Activated T-helper 1 cell treated with anti-CD3 and anti-CD28 coated beads, Interleukin-12 subunit alpha, Interleukin-12 subunit beta, Interleukin-2, Interleukin-4 antibody, amounts not matched to agents 30 ng/mL and 10 ng/mL and 1 ng/mL, durations not matched to agents 14 hours and 24 hours and 36 hours (primary cell): ENCODE data around the gene CYP17A1. TPM values are rescaled to one million over a fixed set of nuclear protein-coding genes. Genes with fewer than 3 reads are reported as not detected.
A peak's percentile ranks its signal among the peaks of the same experiment; 100 is the strongest.
"Not testable (repeated sequence)": the region's sequence is repeated elsewhere in the genome, so short reads cannot be mapped to it uniquely, and the experiment has no call there.

ENCODE experiments used
- DNase-seq: peaks from one replicate; pipeline ENCODE4 v3.0.0; 2021; ENCODE audit warnings: low spot score
- H3K27ac Mint-ChIP-seq: one replicate; pipeline ENCODE4 v1.8.0; 2021; ENCODE audit warnings: mild to moderate bottlenecking, mixed read lengths
- H3K27me3 Mint-ChIP-seq: one replicate; pipeline ENCODE4 v1.8.0; 2022; ENCODE audit warnings: mild to moderate bottlenecking, moderate library complexity, mixed read lengths; ENCODE audit not compliant: insufficient read depth
- H3K36me3 Mint-ChIP-seq: one replicate; pipeline ENCODE4 v1.8.0; 2021; ENCODE audit warnings: low read depth, mixed read lengths
- H3K4me1 Mint-ChIP-seq: one replicate; pipeline ENCODE4 v1.8.0; 2021; ENCODE audit warnings: low read depth, mixed read lengths
- H3K4me3 Mint-ChIP-seq: one replicate; pipeline ENCODE4 v1.8.0; 2021; ENCODE audit warnings: mild to moderate bottlenecking, moderate library complexity, mixed read lengths
- H3K9me3 Mint-ChIP-seq: one replicate; pipeline ENCODE4 v1.8.0; 2021; ENCODE audit warnings: mixed read lengths
- intact Hi-C: fragments of 100-400 bp; cut with micrococcal nuclease; formaldehyde crosslinking; loops from one replicate; pipeline ENCODE4 v1.15.1; 2024
- total RNA-seq: library from RNA; stranded (reverse); gene quantifications from 2 replicates; pipeline ENCODE4 v1.2.3, GENCODE V29; 2022

The CYP17A1 gene
- total RNA-seq, 1 donor from 2014 or later = not detected

GRCh38 chr10:102855731-102856436 is 18.7 kb upstream of the CYP17A1 start:
- H3K36me3 Mint-ChIP-seq, H3K27ac Mint-ChIP-seq, DNase-seq, H3K9me3 Mint-ChIP-seq, H3K27me3 Mint-ChIP-seq: not testable (repeated sequence)
- Mint-ChIP-seq H3K4me1 (peaks cover 19% of the 10 kb centered on the region), H3K4me3 (peak overlapping the region; percentile 26)
- intact Hi-C loops = loop anchor here (2.0 to 10.0 kb wide), 3 partner anchors 337 to 791 kb away; partner anchors contain the start of genes ACTR1A, HPS6, NT5C2 and SUFU

GRCh38 chr10:102853237-102853636 is 16.0 kb upstream of the CYP17A1 start:
- not testable (repeated sequence) for H3K27ac Mint-ChIP-seq, DNase-seq, H3K4me3 Mint-ChIP-seq, H3K9me3 Mint-ChIP-seq, H3K27me3 Mint-ChIP-seq, H3K36me3 Mint-ChIP-seq
- peaks cover 19% of the 10 kb centered on the region for H3K4me1 Mint-ChIP-seq
- intact Hi-C loops = loop anchor here (10.0 kb wide), 1 partner anchor 788 kb away; the partner anchor contains the start of gene HPS6

- H3K4me3 Mint-ChIP-seq = no peak overlapping the region
- DNase-seq = no peak
- H3K27ac Mint-ChIP-seq = no peak overlapping the region
- no peaks in the 10 kb centered on the region for H3K9me3 Mint-ChIP-seq
- H3K4me1 Mint-ChIP-seq = no peaks in the 10 kb centered on the region
- no peaks in the 10 kb centered on the region for H3K36me3 Mint-ChIP-seq
- intact Hi-C loops = loop anchor here (10.0 kb wide), 1 partner anchor 785 kb away; the partner anchor contains the start of gene HPS6
- no peaks in the 10 kb centered on the region for H3K27me3 Mint-ChIP-seq
Observed at GRCh38 chr10:102850025-102850518, 12.9 kb upstream of the CYP17A1 start.

GRCh38 chr10:102845352-102845902 is 8.2 kb upstream of the CYP17A1 start:
- H3K36me3 Mint-ChIP-seq = no peaks in the 10 kb centered on the region
- no peak overlapping the region for H3K27ac Mint-ChIP-seq

GRCh38 chr10:102844190-102844776 is 7.1 kb upstream of the CYP17A1 start:
- H3K36me3 Mint-ChIP-seq, H3K27ac Mint-ChIP-seq, DNase-seq, H3K9me3 Mint-ChIP-seq, H3K27me3 Mint-ChIP-seq, H3K4me1 Mint-ChIP-seq, H3K4me3 Mint-ChIP-seq, intact Hi-C loops: not testable (repeated sequence)

More at GRCh38 chr10:102845352-102845902, 8.2 kb upstream of the CYP17A1 start:
- intact Hi-C loops = no loop called here
- Mint-ChIP-seq H3K27me3 (peaks cover 4% of the 10 kb centered on the region), H3K4me3 (no peak overlapping the region), H3K9me3 (no peaks in the 10 kb centered on the region), H3K4me1 (no peaks in the 10 kb centered on the region)
- DNase-seq = no peak

GRCh38 chr10:102843139-102843538 is 5.9 kb upstream of the CYP17A1 start:
- H3K27ac Mint-ChIP-seq, H3K4me3 Mint-ChIP-seq, H3K27me3 Mint-ChIP-seq, H3K9me3 Mint-ChIP-seq, H3K4me1 Mint-ChIP-seq, H3K36me3 Mint-ChIP-seq, DNase-seq, intact Hi-C loops: not testable (repeated sequence)

- H3K4me1 Mint-ChIP-seq = no peaks in the 10 kb centered on the region
- peaks cover 12% of the 10 kb centered on the region for H3K27me3 Mint-ChIP-seq
- intact Hi-C loops = no loop called here
Observed at GRCh38 chr10:102841827-102842345, 4.7 kb upstream of the CYP17A1 start.

GRCh38 chr10:102838276-102838927 is 1.2 kb upstream of the CYP17A1 start:
- DNase-seq, H3K4me1 Mint-ChIP-seq, H3K9me3 Mint-ChIP-seq, H3K27ac Mint-ChIP-seq, H3K36me3 Mint-ChIP-seq, H3K4me3 Mint-ChIP-seq: not testable (repeated sequence)
- peaks cover 12% of the 10 kb centered on the region for H3K27me3 Mint-ChIP-seq
- intact Hi-C loops = loop anchor here (5.0 kb wide), 1 partner anchor 111 kb away; no protein-coding TSS in a partner anchor

More at GRCh38 chr10:102841827-102842345, 4.7 kb upstream of the CYP17A1 start:
- no peak overlapping the region for H3K27ac Mint-ChIP-seq
- H3K4me3 Mint-ChIP-seq = no peak overlapping the region
- DNase-seq = no peak
- H3K9me3 Mint-ChIP-seq = peaks cover 6% of the 10 kb centered on the region
- H3K36me3 Mint-ChIP-seq = no peaks in the 10 kb centered on the region

- Mint-ChIP-seq H3K27me3 (peaks cover 12% of the 10 kb centered on the region), H3K27ac (no peak overlapping the region), H3K4me1 (peaks cover 7% of the 10 kb centered on the region), H3K9me3 (peaks cover 6% of the 10 kb centered on the region), H3K36me3 (no peaks in the 10 kb centered on the region), H3K4me3 (no peak overlapping the region)
- DNase-seq = peak; percentile 63
- intact Hi-C loops = loop anchor here (1.0 to 5.0 kb wide), 7 partner anchors 66 to 648 kb away; no protein-coding TSS in a partner anchor
Observed at GRCh38 chr10:102835007-102835482, 2.2 kb downstream of the CYP17A1 start.

- Mint-ChIP-seq H3K9me3 (peaks cover 6% of the 10 kb centered on the region), H3K4me1 (peaks cover 7% of the 10 kb centered on the region), H3K36me3 (no peaks in the 10 kb centered on the region), H3K4me3 (no peak overlapping the region), H3K27me3 (peaks cover 12% of the 10 kb centered on the region), H3K27ac (no peak overlapping the region)
- DNase-seq = no peak
- intact Hi-C loops = loop anchor here (2.0 kb wide), 1 partner anchor 649 kb away; no protein-coding TSS in a partner anchor
Observed at GRCh38 chr10:102834143-102834542, 3.1 kb downstream of the CYP17A1 start.

GRCh38 chr10:102832987-102833386 is 4.2 kb downstream of the CYP17A1 start:
- H3K4me3 Mint-ChIP-seq = no peak overlapping the region
- DNase-seq = no peak
- H3K9me3 Mint-ChIP-seq = peaks cover 2% of the 10 kb centered on the region
- no peak overlapping the region for H3K27ac Mint-ChIP-seq
- intact Hi-C loops = no loop called here
- no peaks in the 10 kb centered on the region for H3K36me3 Mint-ChIP-seq
- H3K27me3 Mint-ChIP-seq = peaks cover 6% of the 10 kb centered on the region
- peaks cover 7% of the 10 kb centered on the region for H3K4me1 Mint-ChIP-seq

- DNase-seq = no peak
- no peak overlapping the region for H3K27ac Mint-ChIP-seq
- H3K36me3 Mint-ChIP-seq = no peaks in the 10 kb centered on the region
- H3K27me3 Mint-ChIP-seq = peaks cover 4% of the 10 kb centered on the region
- peaks cover 7% of the 10 kb centered on the region for H3K4me1 Mint-ChIP-seq
- H3K9me3 Mint-ChIP-seq = no peaks in the 10 kb centered on the region
- H3K4me3 Mint-ChIP-seq = no peak overlapping the region
- intact Hi-C loops = no loop called here
Observed at GRCh38 chr10:102832248-102832647, 5.0 kb downstream of the CYP17A1 start.
